Ishikawa (cell line): ENCODE measurements around the gene SYT10.

Source experiments
- RAD21 ChIP-seq: IDR thresholded peaks from 2 replicates; pipeline ENCODE4 v1.6.1; 2012; ENCODE audit warnings: low read depth
- TF ChIP-seq, protein P1 (sequence below): IDR thresholded peaks from 2 replicates; pipeline ENCODE4 v1.6.1; 2012

DNA sequence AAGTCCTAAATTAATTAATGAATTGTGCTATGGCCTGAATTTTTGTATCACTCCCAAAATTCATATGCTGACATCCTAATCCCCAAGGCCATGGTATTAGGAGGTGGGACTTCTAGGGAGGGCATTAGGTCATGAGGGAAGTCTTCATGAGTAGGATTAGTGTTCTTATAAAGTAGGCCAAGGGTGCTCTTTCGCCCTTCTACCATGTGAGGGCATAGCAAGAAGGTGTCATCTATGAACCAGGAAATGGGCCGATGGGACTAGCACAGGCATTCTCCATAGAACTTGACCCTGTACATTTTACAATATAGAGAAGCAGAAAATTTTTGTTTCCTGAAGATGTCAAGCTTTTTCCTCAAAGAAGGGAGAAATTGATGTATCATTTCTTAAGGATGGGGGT lies 12.5 kb downstream of the SYT10 start:
- TF ChIP-seq, protein P1, sequence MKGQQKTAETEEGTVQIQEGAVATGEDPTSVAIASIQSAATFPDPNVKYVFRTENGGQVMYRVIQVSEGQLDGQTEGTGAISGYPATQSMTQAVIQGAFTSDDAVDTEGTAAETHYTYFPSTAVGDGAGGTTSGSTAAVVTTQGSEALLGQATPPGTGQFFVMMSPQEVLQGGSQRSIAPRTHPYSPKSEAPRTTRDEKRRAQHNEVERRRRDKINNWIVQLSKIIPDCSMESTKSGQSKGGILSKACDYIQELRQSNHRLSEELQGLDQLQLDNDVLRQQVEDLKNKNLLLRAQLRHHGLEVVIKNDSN = no peak
- peak; percentile 43 for TF ChIP-seq RAD21
